22Rv1 (cell line): ENCODE results near the gene ISG20L2.

ENCODE experiments used
- H3K27ac ChIP-seq: fragments of 450-650 bp; 2 replicates; pipeline ENCODE4 v1.5.1; 2017
- CTCF ChIP-seq: fragments of 450-650 bp; IDR thresholded peaks from 2 replicates; pipeline ENCODE4 v1.5.1; 2017; ENCODE audit warnings: mild to moderate bottlenecking
- ZFX ChIP-seq: fragments of 450-650 bp; IDR thresholded peaks from 2 replicates; pipeline ENCODE4 v1.6.1; 2017; ENCODE audit warnings: antibody characterized with exemption, borderline replicate concordance

ISG20L2 gene

GRCh38 chr1:156705321-156705917, 23.1 kb downstream of the ISG20L2 start, which contains the start of gene CRABP2:
CRABP2 (minus strand) TSS chr1:156705583; CDS start chr1:156705446, 137 bp downstream.
- H3K27ac ChIP-seq: no peak within 1 kb of the TSS
- TF ChIP-seq ZFX (no peak), CTCF (no peak)

GRCh38 chr1:156704930-156705320, 23.6 kb downstream of the ISG20L2 start:
- no peak overlapping the region for H3K27ac ChIP-seq
- no peak for TF ChIP-seq ZFX
- TF ChIP-seq CTCF: no peak

- H3K27ac ChIP-seq: no peak overlapping the region
- TF ChIP-seq CTCF (no peak), ZFX (no peak)
Observed at GRCh38 chr1:156704166-156704711, 24.3 kb downstream of the ISG20L2 start.

GRCh38 chr1:156703741-156704140, 24.8 kb downstream of the ISG20L2 start:
- no peak overlapping the region for H3K27ac ChIP-seq
- TF ChIP-seq ZFX (no peak), CTCF (no peak)

- TF ChIP-seq CTCF: no peak
- no peak for TF ChIP-seq ZFX
- no peak overlapping the region for H3K27ac ChIP-seq
Observed at GRCh38 chr1:156703336-156703735, 25.2 kb downstream of the ISG20L2 start.

GRCh38 chr1:156700736-156701531, 27.6 kb downstream of the ISG20L2 start:
- TF ChIP-seq CTCF (no peak), ZFX (no peak)
- H3K27ac ChIP-seq: no peak overlapping the region

- TF ChIP-seq CTCF: no peak
- TF ChIP-seq ZFX: no peak
- H3K27ac ChIP-seq: no peak overlapping the region
Observed at GRCh38 chr1:156698995-156699394, 29.6 kb downstream of the ISG20L2 start.
